ENCODE data around the gene E2F2. TPM values are rescaled to one million over a fixed set of nuclear protein-coding genes. Genes with fewer than 3 reads are reported as not detected.

The E2F2 gene, protein sequence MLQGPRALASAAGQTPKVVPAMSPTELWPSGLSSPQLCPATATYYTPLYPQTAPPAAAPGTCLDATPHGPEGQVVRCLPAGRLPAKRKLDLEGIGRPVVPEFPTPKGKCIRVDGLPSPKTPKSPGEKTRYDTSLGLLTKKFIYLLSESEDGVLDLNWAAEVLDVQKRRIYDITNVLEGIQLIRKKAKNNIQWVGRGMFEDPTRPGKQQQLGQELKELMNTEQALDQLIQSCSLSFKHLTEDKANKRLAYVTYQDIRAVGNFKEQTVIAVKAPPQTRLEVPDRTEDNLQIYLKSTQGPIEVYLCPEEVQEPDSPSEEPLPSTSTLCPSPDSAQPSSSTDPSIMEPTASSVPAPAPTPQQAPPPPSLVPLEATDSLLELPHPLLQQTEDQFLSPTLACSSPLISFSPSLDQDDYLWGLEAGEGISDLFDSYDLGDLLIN
- polyA plus RNA-seq (ENCODE audit: insufficient read length in 4 of 4): 1 to 10 TPM; 4.2 to 6.1 (median 5.0) TPM

GRCh38 chr1:23530747-23531561 is at the start of gene E2F2:
Gene E2F2, minus strand, starts transcription at chr1:23531233. Its CDS starts 440 bp downstream, at chr1:23530793.
- peak in 2 of 4 donors; percentile 69 to 75 for DNase-seq (ENCODE audit: low read depth in 4 of 4, low spot score in 2 of 4)

- no peak for DNase-seq (ENCODE audit: low read depth in 4 of 4, low spot score in 2 of 4)
Measured at GRCh38 chr1:23578997-23579363, 47.9 kb upstream of the E2F2 start.

- DNase-seq (ENCODE audit: low read depth in 4 of 4, low spot score in 2 of 4): no peak
Measured at GRCh38 chr1:23578311-23578996, 47.4 kb upstream of the E2F2 start.

DNA sequence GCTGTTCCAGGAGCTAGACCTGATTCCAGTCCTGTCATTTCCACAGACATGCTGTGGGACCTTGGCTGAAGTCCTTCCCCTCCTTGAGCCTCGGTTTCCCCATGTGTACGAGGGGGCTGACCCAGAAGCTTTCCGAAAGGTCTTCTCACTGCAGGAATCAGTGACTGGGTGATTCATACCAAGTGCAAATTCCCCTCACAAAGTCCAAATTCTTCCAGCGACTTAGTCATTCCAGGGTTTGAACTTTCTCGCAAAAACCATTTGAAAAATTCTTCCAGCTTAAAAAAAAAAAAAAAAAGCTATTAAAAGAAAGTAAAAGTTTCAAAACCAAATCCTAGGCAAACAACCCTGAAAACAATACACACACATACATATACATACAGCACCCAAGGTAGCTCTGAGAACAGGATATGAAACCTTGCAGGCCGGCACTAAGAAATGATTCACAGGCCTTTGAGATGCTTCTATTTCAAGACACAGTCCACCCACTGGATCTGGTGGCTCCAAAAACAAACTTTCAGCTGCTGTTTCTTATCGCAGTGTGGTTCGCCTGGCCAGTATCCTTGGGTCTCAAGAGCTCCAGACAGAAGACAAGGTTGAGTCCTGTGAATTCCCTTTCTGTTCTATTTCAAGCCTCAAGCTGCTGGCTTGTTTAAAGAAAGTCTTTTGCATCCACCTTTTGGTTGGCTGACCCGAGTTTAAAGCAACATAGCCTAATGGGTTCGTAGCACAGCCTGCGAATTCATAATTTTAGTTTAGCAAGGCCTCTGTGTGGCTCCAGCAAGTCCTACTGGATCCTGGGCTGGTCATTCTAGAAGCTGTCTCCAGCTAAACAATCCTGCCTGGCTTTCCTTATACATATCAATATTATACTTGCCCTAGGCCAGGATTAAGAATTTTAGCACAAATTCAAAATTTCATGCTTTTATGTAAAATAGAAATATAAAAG is 46.3 kb upstream of the E2F2 start:
- no peak for DNase-seq (ENCODE audit: low read depth in 4 of 4, low spot score in 2 of 4)

DNA sequence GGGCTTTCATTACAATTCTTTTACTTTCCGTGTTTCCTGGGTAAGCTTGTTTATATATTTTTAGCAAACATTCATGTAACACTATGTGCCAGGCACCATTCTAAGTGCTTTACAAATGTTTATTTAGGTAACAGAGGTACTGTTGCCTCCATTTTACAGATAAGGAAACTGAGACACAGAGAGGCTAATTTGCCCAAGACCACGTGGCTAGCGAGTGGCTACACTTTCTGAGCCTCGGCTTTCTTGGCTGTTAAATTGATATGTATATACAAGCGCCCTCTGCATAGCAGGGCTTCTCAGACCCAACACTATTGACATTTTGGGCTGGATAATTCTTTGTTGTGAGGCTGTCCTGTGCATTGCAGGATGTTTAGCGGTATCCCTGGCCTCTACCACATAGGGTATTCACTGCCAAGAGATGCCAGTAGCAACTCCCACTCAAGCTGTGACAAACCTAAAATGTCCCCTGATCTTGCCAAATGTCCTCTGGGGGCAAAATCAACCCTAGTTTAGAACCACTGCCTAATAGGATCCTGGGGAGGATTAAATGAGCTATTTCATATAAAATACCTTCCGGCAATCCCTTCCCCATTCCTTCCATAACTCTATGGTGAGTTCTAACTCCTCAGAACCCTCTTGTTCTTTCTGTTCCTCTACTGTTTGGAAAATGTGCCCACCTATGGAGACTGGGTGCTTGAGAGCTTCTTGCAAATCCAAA is 45.5 kb upstream of the E2F2 start:
- no peak for DNase-seq (ENCODE audit: low read depth in 4 of 4, low spot score in 2 of 4)

GRCh38 chr1:23575226-23575810 is 44.3 kb upstream of the E2F2 start:
- no peak for DNase-seq (ENCODE audit: low read depth in 4 of 4, low spot score in 2 of 4)

GRCh38 chr1:23574265-23574754 is 43.3 kb upstream of the E2F2 start:
- no peak for DNase-seq (ENCODE audit: low read depth in 4 of 4, low spot score in 2 of 4)

- no peak for DNase-seq (ENCODE audit: low read depth in 4 of 4, low spot score in 2 of 4)
Measured at GRCh38 chr1:23573574-23574182, 42.6 kb upstream of the E2F2 start.

GRCh38 chr1:23571465-23571864 is 40.4 kb upstream of the E2F2 start:
- no peak for DNase-seq (ENCODE audit: low read depth in 4 of 4, low spot score in 2 of 4)

DNA sequence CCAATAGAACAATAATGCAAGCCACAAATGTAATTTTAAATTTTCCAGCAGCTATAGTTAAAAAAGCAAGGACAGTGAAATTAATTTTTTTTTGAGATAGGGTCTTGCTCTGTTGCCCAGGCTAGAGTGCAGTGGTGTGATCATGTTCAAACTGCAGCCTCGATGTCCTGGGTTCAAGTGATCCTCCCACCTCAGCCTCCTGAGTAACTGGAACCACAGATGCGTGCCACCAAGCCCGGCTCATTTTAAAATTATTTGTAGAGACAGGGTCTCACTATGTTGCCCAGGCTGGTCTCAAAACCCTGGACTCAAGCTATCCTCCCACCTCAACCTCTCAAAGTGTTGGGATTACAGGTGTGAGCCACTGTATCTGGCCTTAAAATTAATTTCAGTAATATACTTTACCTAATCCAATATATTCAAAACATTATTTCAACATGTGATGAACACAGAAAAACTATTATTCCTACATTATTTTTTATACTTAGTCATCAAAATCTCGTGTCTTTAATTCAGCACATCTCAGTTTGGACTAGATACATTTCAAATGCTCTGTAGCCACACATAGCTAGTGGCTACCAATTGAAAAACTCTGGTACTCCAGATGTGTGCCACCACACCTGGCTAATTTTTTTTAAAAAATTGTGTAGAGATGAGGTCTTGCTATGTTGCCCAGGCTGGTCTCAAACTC is 39.1 kb upstream of the E2F2 start:
- DNase-seq (ENCODE audit: low read depth in 4 of 4, low spot score in 2 of 4): no peak

GRCh38 chr1:23568608-23569383 is 37.8 kb upstream of the E2F2 start:
- DNase-seq (ENCODE audit: low read depth in 4 of 4, low spot score in 2 of 4): no peak

GRCh38 chr1:23567996-23568607 is 37.1 kb upstream of the E2F2 start:
- DNase-seq (ENCODE audit: low read depth in 4 of 4, low spot score in 2 of 4): no peak

GRCh38 chr1:23567629-23567995 is 36.6 kb upstream of the E2F2 start:
- DNase-seq (ENCODE audit: low read depth in 4 of 4, low spot score in 2 of 4): no peak

GRCh38 chr1:23566304-23566703 is 35.3 kb upstream of the E2F2 start:
- no peak for DNase-seq (ENCODE audit: low read depth in 4 of 4, low spot score in 2 of 4)

DNA sequence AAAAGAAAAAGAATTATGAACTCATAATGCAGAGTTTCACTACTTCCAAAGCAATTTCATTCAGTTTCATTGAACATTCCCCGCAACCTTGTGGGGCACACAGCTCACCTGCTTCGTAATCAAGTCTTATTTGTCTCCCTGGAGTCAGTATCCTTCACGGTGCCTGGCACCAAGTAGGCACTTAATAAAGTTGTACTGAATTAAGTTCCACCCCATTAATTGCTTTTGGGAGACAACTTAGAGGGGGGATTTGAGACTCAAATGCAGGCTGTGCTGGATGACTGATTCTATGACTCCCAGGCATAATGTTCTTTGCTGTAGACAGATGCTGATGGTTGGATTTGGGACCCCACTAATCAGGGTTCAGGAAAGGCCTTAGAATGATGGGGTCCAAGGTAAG is 34.7 kb upstream of the E2F2 start:
- DNase-seq (ENCODE audit: low read depth in 4 of 4, low spot score in 2 of 4): no peak

- no peak for DNase-seq (ENCODE audit: low read depth in 4 of 4, low spot score in 2 of 4)
Measured at GRCh38 chr1:23564529-23565122, 33.6 kb upstream of the E2F2 start.

All from left renal cortex interstitium (tissue), 4 donors.